Measurements from ENCODE around the gene GRIA4.

GRCh38 chr11:105665281-105665680, 55.4 kb downstream of the GRIA4 start:
- TF ChIP-seq CTCF (IDR thresholded peaks at IDR 0.05; ENCODE audit: low read depth, low read length, missing input control), result no peak
- TF ChIP-seq RXRA (IDR thresholded peaks at IDR 0.05), result no peak
- TF ChIP-seq REST (IDR thresholded peaks at IDR 0.05), result no peak

Measured in liver (tissue), 3 donors.